Neuronal stem cell (in vitro differentiated cells): Measurements from ENCODE around the gene COL15A1.

ENCODE experiments used
- DNase-seq: peaks from one replicate; pipeline ENCODE4 v3.0.0-alpha.2; 2013; ENCODE audit warnings: low spot score
- H2AFZ ChIP-seq: one replicate; pipeline ENCODE4 v1.6.1; 2013; ENCODE audit warnings: mild to moderate bottlenecking, low read length, inconsistent platforms
- H2AK5ac ChIP-seq: 2 replicates; pipeline ENCODE4 v1.6.1; 2013; ENCODE audit warnings: low read depth, mild to moderate bottlenecking, inconsistent platforms, low read length, moderate library complexity, mixed read lengths
- H2BK120ac ChIP-seq: 2 replicates; pipeline ENCODE4 v1.6.1; 2013; ENCODE audit warnings: low read depth, mild to moderate bottlenecking, inconsistent platforms, low read length, moderate library complexity, mixed read lengths
- H2BK12ac ChIP-seq: one replicate; pipeline ENCODE4 v1.6.1; 2013; ENCODE audit warnings: low read length, inconsistent platforms
- H2BK15ac ChIP-seq: 2 replicates; pipeline ENCODE4 v1.6.1; 2013; ENCODE audit warnings: mild to moderate bottlenecking, low read length, inconsistent platforms, mixed read lengths
- H2BK5ac ChIP-seq: one replicate; pipeline ENCODE4 v1.6.1; 2013; ENCODE audit warnings: inconsistent platforms, mild to moderate bottlenecking, low read length, moderate library complexity
- H3K14ac ChIP-seq: one replicate; pipeline ENCODE4 v1.6.1; 2013; ENCODE audit warnings: low read length, inconsistent platforms
- H3K18ac ChIP-seq: 2 replicates; pipeline ENCODE4 v1.6.1; 2013; ENCODE audit warnings: low read length, inconsistent platforms
- H3K23ac ChIP-seq: 2 replicates; pipeline ENCODE4 v1.6.1; 2013; ENCODE audit warnings: low read depth, mild to moderate bottlenecking, mixed read lengths, low read length, inconsistent platforms; ENCODE audit not compliant: poor library complexity
- H3K27ac ChIP-seq: replicated peaks from 3 replicates; pipeline ENCODE4 v1.5.1; 2013; ENCODE audit warnings: low read length, inconsistent platforms
- H3K27me3 ChIP-seq, 3 experiments: 2 replicates each; pipeline ENCODE4 v1.6.1; 2013; ENCODE audit warnings: low read length in 3 of 3, mild to moderate bottlenecking in 2 of 3, inconsistent platforms in 1 of 3, low read depth in 1 of 3, mixed read lengths in 1 of 3, moderate library complexity in 1 of 3; ENCODE audit not compliant: control insufficient read depth in 3 of 3, insufficient read depth in 3 of 3
- H3K36me3 ChIP-seq, 2 donors: replicated peaks in 1 of 2; 2 replicates each; pipeline ENCODE4 v1.6.1; 2013; ENCODE audit warnings: low read length in 2 of 2; ENCODE audit not compliant: control insufficient read depth in 2 of 2, insufficient read depth in 2 of 2
- H3K4ac ChIP-seq: 2 replicates; pipeline ENCODE4 v1.6.1; 2013; ENCODE audit warnings: inconsistent platforms, mild to moderate bottlenecking, low read length, moderate library complexity
- H3K4me1 ChIP-seq, 2 donors: 1 replicate in 1 of 2; 2 replicates in 1 of 2; pipeline ENCODE4 v1.6.1; 2013; ENCODE audit warnings: low read length in 2 of 2, low read depth in 1 of 2; ENCODE audit not compliant: control insufficient read depth in 2 of 2, insufficient read depth in 1 of 2
- H3K4me2 ChIP-seq: one replicate; pipeline ENCODE4 v1.6.1; 2013; ENCODE audit warnings: mild to moderate bottlenecking, low read length, inconsistent platforms; ENCODE audit not compliant: insufficient read depth, poor library complexity, severe bottlenecking
- H3K4me3 ChIP-seq, 2 donors: 2 replicates each; pipeline ENCODE4 v1.5.1; 2013; ENCODE audit warnings: low read length in 2 of 2, mild to moderate bottlenecking in 2 of 2, inconsistent platforms in 1 of 2, moderate library complexity in 1 of 2
- H3K79me1 ChIP-seq: one replicate; pipeline ENCODE4 v1.6.1; 2013; ENCODE audit warnings: low read depth, mild to moderate bottlenecking, inconsistent platforms, low read length, moderate library complexity
- H3K9ac ChIP-seq: one replicate; pipeline ENCODE4 v1.6.1; 2013; ENCODE audit warnings: mild to moderate bottlenecking, low read depth, low read length, inconsistent platforms; ENCODE audit not compliant: poor library complexity
- H3K9me3 ChIP-seq, 2 donors: replicated peaks in 1 of 2; 2 replicates each; pipeline versions ENCODE3 to v1.6.1; 2013; ENCODE audit warnings: low read length in 2 of 2, mild to moderate bottlenecking in 2 of 2, inconsistent platforms in 1 of 2, low read depth in 1 of 2, mixed read lengths in 1 of 2, moderate library complexity in 1 of 2; ENCODE audit not compliant: control insufficient read depth in 2 of 2, insufficient read depth in 1 of 2
- H4K8ac ChIP-seq: one replicate; pipeline ENCODE4 v1.6.1; 2013; ENCODE audit warnings: low read depth, mild to moderate bottlenecking, inconsistent platforms, low read length, moderate library complexity
- H4K91ac ChIP-seq: one replicate; pipeline ENCODE4 v1.6.1; 2013; ENCODE audit warnings: low read length, low read depth, mild to moderate bottlenecking, inconsistent platforms; ENCODE audit not compliant: poor library complexity
- WGBS, 2 donors: extraction: QIAGEN DNeasy Blood & Tissue Kit; methylation state at CpG; one replicate each; pipeline ENCODE4 v1.1.7; 2013; ENCODE audit warnings: missing lambda C conversion rate in 2 of 2, mixed read lengths in 1 of 2; ENCODE audit not compliant: insufficient read length in 2 of 2, insufficient replicate concordance in 1 of 2; ENCODE audit errors: extremely low coverage in 2 of 2; 5-methylcytosine and 5-hydroxymethylcytosine counted together

Gene COL15A1

DNA sequence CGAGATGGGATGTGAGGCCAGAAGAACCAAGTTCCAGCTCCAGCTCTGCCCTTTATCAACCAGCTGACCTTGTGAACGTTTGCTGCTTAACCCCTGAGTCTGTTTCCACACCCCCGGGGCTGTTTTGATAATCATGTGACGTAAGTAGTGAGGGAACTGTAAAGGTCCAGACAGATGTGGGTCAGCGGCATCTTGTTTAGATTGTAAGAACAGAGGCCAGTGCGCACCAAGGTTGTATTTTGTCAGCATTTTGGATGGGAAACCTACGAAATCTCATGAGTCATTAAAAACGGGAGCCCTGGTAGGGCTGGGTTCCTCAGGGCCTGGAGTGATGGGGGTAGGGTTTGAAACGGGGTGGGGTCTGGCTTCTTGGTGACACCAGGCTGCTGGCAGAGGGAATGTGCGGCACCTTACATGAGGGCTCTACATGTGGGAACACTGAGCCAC lies 13.8 kb upstream of the COL15A1 start:
- Histone ChIP-seq H3K4me3 (no peak overlapping the region), H3K36me3 (no peaks in the 10 kb centered on the region), H2BK15ac (no peak overlapping the region), H3K4me1 (peaks cover 0 to 12% of the 10 kb centered on the region in 2 donors), H3K27me3 (peaks cover 0 to 6% (median 0%) of the 10 kb centered on the region in 3 experiments), H3K4ac (no peak overlapping the region), H2BK12ac (no peak overlapping the region), H4K8ac (no peak overlapping the region), H3K4me2 (no peak overlapping the region), H3K27ac (no peak overlapping the region), H4K91ac (no peak overlapping the region), H2AFZ (no peak overlapping the region), H2BK5ac (no peak overlapping the region), H2AK5ac (no peak overlapping the region), H2BK120ac (no peak overlapping the region), H3K18ac (no peak overlapping the region), H3K23ac (no peak overlapping the region), H3K14ac (no peak overlapping the region), H3K9ac (no peak overlapping the region), H3K9me3 (no peaks in the 10 kb centered on the region), H3K79me1 (no peaks in the 10 kb centered on the region)
- WGBS, 2 donors = no CpG with 5 or more reads among the region's 10 CpGs
- no peak for DNase-seq

DNA sequence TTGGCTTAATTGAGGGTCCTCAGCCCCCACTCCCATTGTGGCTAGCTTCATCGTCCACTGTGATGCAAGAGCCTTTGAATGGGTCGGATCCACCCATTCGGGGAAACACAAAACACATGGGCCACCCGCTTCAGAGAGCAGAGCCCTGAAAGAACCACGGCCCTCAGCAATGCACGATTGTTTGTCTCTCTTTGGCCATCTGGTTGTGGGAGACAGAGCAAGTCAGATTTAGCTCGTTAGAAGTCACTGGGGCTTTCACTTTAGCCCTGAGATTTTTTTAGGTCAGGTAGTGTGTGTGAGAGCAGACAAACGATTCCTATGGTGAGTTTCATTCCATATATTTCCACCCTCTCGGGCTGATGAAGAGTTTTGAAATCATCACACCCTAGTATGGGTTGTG lies 12.9 kb upstream of the COL15A1 start:
- H2BK5ac ChIP-seq = no peak overlapping the region
- no peaks in the 10 kb centered on the region for H3K9me3 ChIP-seq
- no CpG with 5 or more reads among the region's 9 CpGs for WGBS, 2 donors

GRCh38 chr9:98931600-98932389 lies 11.9 kb upstream of the COL15A1 start:
- H3K4ac ChIP-seq = no peak overlapping the region
- H2AFZ ChIP-seq = no peak overlapping the region
- H3K9ac ChIP-seq = no peak overlapping the region
- no peaks in the 10 kb centered on the region for H3K79me1 ChIP-seq
- H4K91ac ChIP-seq = no peak overlapping the region
- no CpG with 5 or more reads among the region's 8 CpGs for WGBS, 2 donors
- H2BK12ac ChIP-seq = no peak overlapping the region
- H2BK5ac ChIP-seq = no peak overlapping the region
- no peak overlapping the region for H3K27ac ChIP-seq
- H3K9me3 ChIP-seq = no peaks in the 10 kb centered on the region
- H2BK120ac ChIP-seq = no peak overlapping the region
- H4K8ac ChIP-seq = no peak overlapping the region
- DNase-seq = no peak
- no peak overlapping the region for H3K23ac ChIP-seq
- no peaks in the 10 kb centered on the region for H3K36me3 ChIP-seq
- H3K4me1 ChIP-seq = peaks cover 0 to 11% of the 10 kb centered on the region in 2 donors
- H3K14ac ChIP-seq = no peak overlapping the region
- no peak overlapping the region for H2AK5ac ChIP-seq
- no peak overlapping the region for H3K18ac ChIP-seq
- H3K27me3 ChIP-seq = peaks cover 0 to 5% (median 0%) of the 10 kb centered on the region in 3 experiments
- H3K4me3 ChIP-seq = no peak overlapping the region
- H3K4me2 ChIP-seq = no peak overlapping the region
- no peak overlapping the region for H2BK15ac ChIP-seq

More for the DNA sequence above, 12.9 kb upstream of the COL15A1 start:
- Histone ChIP-seq H3K4me2 (no peak overlapping the region), H3K4me1 (peaks cover 0 to 11% of the 10 kb centered on the region in 2 donors), H3K79me1 (no peaks in the 10 kb centered on the region), H3K9ac (no peak overlapping the region), H3K23ac (no peak overlapping the region), H3K4me3 (no peak overlapping the region), H4K91ac (no peak overlapping the region), H3K36me3 (no peaks in the 10 kb centered on the region), H3K14ac (no peak overlapping the region), H3K27me3 (peaks cover 0 to 5% (median 0%) of the 10 kb centered on the region in 3 experiments), H2BK120ac (no peak overlapping the region), H2BK15ac (no peak overlapping the region), H2AK5ac (no peak overlapping the region), H3K18ac (no peak overlapping the region), H2AFZ (no peak overlapping the region), H4K8ac (no peak overlapping the region), H3K4ac (no peak overlapping the region), H3K27ac (no peak overlapping the region), H2BK12ac (no peak overlapping the region)
- DNase-seq = no peak

DNA sequence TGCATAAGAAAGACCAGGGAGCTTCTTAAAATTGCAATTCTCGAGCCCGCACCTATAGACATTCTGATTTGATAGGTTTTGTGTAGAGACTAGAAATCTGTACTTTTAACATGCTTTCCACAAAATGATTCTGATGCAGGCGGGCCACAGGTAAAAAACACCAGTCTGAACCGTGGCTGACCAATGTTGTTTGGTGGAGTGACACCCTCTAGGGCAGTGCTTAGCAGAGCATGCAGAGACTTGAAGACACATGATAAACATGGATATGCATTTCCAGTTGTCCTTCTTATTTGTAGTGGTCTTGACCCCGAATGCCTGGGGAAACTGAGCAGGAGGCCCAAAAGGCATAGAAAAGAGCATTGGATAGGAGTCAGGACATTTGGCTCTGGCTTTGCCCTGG lies 10.5 kb upstream of the COL15A1 start:
- Histone ChIP-seq H3K4ac (no peak overlapping the region), H3K23ac (no peak overlapping the region), H2BK15ac (no peak overlapping the region), H4K91ac (no peak overlapping the region), H3K18ac (no peak overlapping the region), H3K27ac (no peak overlapping the region), H2BK120ac (no peak overlapping the region), H2AFZ (no peak overlapping the region), H3K9me3 (no peaks in the 10 kb centered on the region), H3K4me1 (peaks cover 0 to 9% of the 10 kb centered on the region in 2 donors), H3K9ac (no peak overlapping the region), H3K14ac (no peak overlapping the region), H3K4me2 (no peak overlapping the region), H4K8ac (no peak overlapping the region), H2BK12ac (no peak overlapping the region), H2AK5ac (no peak overlapping the region), H3K36me3 (no peaks in the 10 kb centered on the region), H3K4me3 (no peak overlapping the region), H3K79me1 (no peaks in the 10 kb centered on the region), H3K27me3 (peaks cover 0 to 12% (median 0%) of the 10 kb centered on the region in 3 experiments), H2BK5ac (no peak overlapping the region)
- WGBS, 2 donors = no CpG with 5 or more reads among the region's 5 CpGs
- no peak for DNase-seq
